ENCODE measurements around the gene PGPEP1.
"Not testable (repeated sequence)": the region's sequence is repeated elsewhere in the genome, so short reads cannot be mapped to it uniquely, and the experiment has no call there.

PGPEP1 gene

GRCh38 chr19:18401580-18402112 is 61.2 kb downstream of the PGPEP1 start:
- peak overlapping the region; percentile 37; the same call in 1 of the 2 replicates for H2AFZ ChIP-seq (ENCODE audit: low read length)
- peaks cover 7% of the 10 kb centered on the region for H3K4me1 ChIP-seq (ENCODE audit: insufficient read depth, low read length, poor library complexity, severe bottlenecking)
- H4K20me1 ChIP-seq (ENCODE audit: insufficient read depth, low read length, poor library complexity, severe bottlenecking): no peaks in the 10 kb centered on the region
- TF ChIP-seq CTCF (conservative IDR thresholded peaks at IDR 0.05; ENCODE audit: low read length) (peak; percentile 46), EZH2phosphoT487 (IDR thresholded peaks at IDR 0.05; ENCODE audit: borderline replicate concordance) (no peak)
- H3K4me2 ChIP-seq (ENCODE audit: low read depth, low read length, poor library complexity, severe bottlenecking): peak overlapping the region; percentile 51
- no peaks in the 10 kb centered on the region for H3K9me3 ChIP-seq (ENCODE audit: insufficient read depth, low read depth, low read length)
- H3K79me2 ChIP-seq (ENCODE audit: insufficient read depth, low read length): no peaks in the 10 kb centered on the region
- peak overlapping the region; percentile 51 for H3K9ac ChIP-seq (ENCODE audit: low read depth, low read length, poor library complexity, severe bottlenecking)
- H3F3A ChIP-seq (ENCODE audit: low read depth): no peaks in the 10 kb centered on the region
- H3K4me3 ChIP-seq (ENCODE audit: low read length, poor library complexity, severe bottlenecking): no peak overlapping the region
- no peaks in the 10 kb centered on the region for H3K36me3 ChIP-seq (ENCODE audit: insufficient read depth, low read length)
- H3K27me3 ChIP-seq (ENCODE audit: insufficient read depth, low read length, poor library complexity, severe bottlenecking): no peaks in the 10 kb centered on the region
- H3K9me2 ChIP-seq (replicated peaks; ENCODE audit: low read depth, low read length): no peaks in the 10 kb centered on the region

GRCh38 chr19:18402455-18403248 is 62.3 kb downstream of the PGPEP1 start:
- not testable (repeated sequence) for H2AFZ ChIP-seq (ENCODE audit: low read length); H3K9me3 ChIP-seq (ENCODE audit: insufficient read depth, low read depth, low read length); H3K4me3 ChIP-seq (ENCODE audit: low read length, poor library complexity, severe bottlenecking); H4K20me1 ChIP-seq (ENCODE audit: insufficient read depth, low read length, poor library complexity, severe bottlenecking); H3K9me2 ChIP-seq (replicated peaks; ENCODE audit: low read depth, low read length); H3K4me1 ChIP-seq (ENCODE audit: insufficient read depth, low read length, poor library complexity, severe bottlenecking); H3K36me3 ChIP-seq (ENCODE audit: insufficient read depth, low read length); H3K27me3 ChIP-seq (ENCODE audit: insufficient read depth, low read length, poor library complexity, severe bottlenecking); H3F3A ChIP-seq (ENCODE audit: low read depth); H3K79me2 ChIP-seq (ENCODE audit: insufficient read depth, low read length)
- peak overlapping the region; percentile 51 for H3K4me2 ChIP-seq (ENCODE audit: low read depth, low read length, poor library complexity, severe bottlenecking)
- H3K9ac ChIP-seq (ENCODE audit: low read depth, low read length, poor library complexity, severe bottlenecking): peak overlapping the region; percentile 51

GRCh38 chr19:18405754-18406153 is 65.4 kb downstream of the PGPEP1 start:
- not testable (repeated sequence) for H3K4me2 ChIP-seq (ENCODE audit: low read depth, low read length, poor library complexity, severe bottlenecking); H3K79me2 ChIP-seq (ENCODE audit: insufficient read depth, low read length); H3K9ac ChIP-seq (ENCODE audit: low read depth, low read length, poor library complexity, severe bottlenecking); H3K9me3 ChIP-seq (ENCODE audit: insufficient read depth, low read depth, low read length); H3K9me2 ChIP-seq (replicated peaks; ENCODE audit: low read depth, low read length); H2AFZ ChIP-seq (ENCODE audit: low read length); H3K27me3 ChIP-seq (ENCODE audit: insufficient read depth, low read length, poor library complexity, severe bottlenecking); H3F3A ChIP-seq (ENCODE audit: low read depth); H3K36me3 ChIP-seq (ENCODE audit: insufficient read depth, low read length); H3K4me3 ChIP-seq (ENCODE audit: low read length, poor library complexity, severe bottlenecking); H4K20me1 ChIP-seq (ENCODE audit: insufficient read depth, low read length, poor library complexity, severe bottlenecking)
- H3K4me1 ChIP-seq (ENCODE audit: insufficient read depth, low read length, poor library complexity, severe bottlenecking): peaks cover 11% of the 10 kb centered on the region

DNA sequence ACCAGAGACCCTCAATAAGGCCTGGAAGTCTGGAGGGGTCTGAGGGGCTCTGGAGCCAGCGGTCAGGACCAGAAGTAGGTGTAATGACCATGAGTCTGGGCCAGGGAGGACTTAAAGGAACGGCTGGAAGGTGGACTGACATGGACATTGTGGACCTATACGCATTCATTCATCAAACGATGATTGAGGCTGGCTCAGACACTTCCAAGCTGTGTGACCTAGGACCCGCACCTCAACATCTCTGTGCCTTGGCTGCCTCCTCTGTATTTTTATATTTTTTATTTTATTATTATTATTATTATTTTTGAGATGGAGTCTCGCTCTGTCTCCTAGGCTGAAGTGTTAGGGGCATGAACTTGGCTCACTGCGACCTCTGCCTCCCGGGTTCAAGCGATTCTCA is 66.4 kb downstream of the PGPEP1 start:
- H3K9me3 ChIP-seq (ENCODE audit: insufficient read depth, low read depth, low read length): no peaks in the 10 kb centered on the region
- H3K4me1 ChIP-seq (ENCODE audit: insufficient read depth, low read length, poor library complexity, severe bottlenecking): peaks cover 10% of the 10 kb centered on the region
- TF ChIP-seq CTCF (conservative IDR thresholded peaks at IDR 0.05; ENCODE audit: low read length): no peak
- no peak for TF ChIP-seq EZH2phosphoT487 (IDR thresholded peaks at IDR 0.05; ENCODE audit: borderline replicate concordance)

More for the DNA sequence above, 66.4 kb downstream of the PGPEP1 start:
- no peak overlapping the region for H2AFZ ChIP-seq (ENCODE audit: low read length)
- no peak overlapping the region for H3K4me3 ChIP-seq (ENCODE audit: low read length, poor library complexity, severe bottlenecking)
- H3K27me3 ChIP-seq (ENCODE audit: insufficient read depth, low read length, poor library complexity, severe bottlenecking): no peaks in the 10 kb centered on the region
- H3K9ac ChIP-seq (ENCODE audit: low read depth, low read length, poor library complexity, severe bottlenecking): no peak overlapping the region
- H3K9me2 ChIP-seq (replicated peaks; ENCODE audit: low read depth, low read length): no peaks in the 10 kb centered on the region
- H3K4me2 ChIP-seq (ENCODE audit: low read depth, low read length, poor library complexity, severe bottlenecking): no peak overlapping the region
- H3K36me3 ChIP-seq (ENCODE audit: insufficient read depth, low read length): no peaks in the 10 kb centered on the region
- H3F3A ChIP-seq (ENCODE audit: low read depth): no peaks in the 10 kb centered on the region
- no peaks in the 10 kb centered on the region for H4K20me1 ChIP-seq (ENCODE audit: insufficient read depth, low read length, poor library complexity, severe bottlenecking)
- no peaks in the 10 kb centered on the region for H3K79me2 ChIP-seq (ENCODE audit: insufficient read depth, low read length)

Measured in Loucy (cell line).